NT2/D1 (cell line): ENCODE measurements around the gene DDX24.

Experiments
- DNase-seq: peaks from one replicate; pipeline ENCODE4 v3.0.0-alpha.2; 2011; ENCODE audit warnings: low read depth, low spot score
- H3K27me3 ChIP-seq: 2 replicates; pipeline ENCODE4 v1.6.0; 2011; ENCODE audit warnings: mild to moderate bottlenecking; ENCODE audit not compliant: insufficient read length, insufficient read depth
- H3K36me3 ChIP-seq: 2 replicates; pipeline ENCODE4 v1.6.1; 2011; ENCODE audit warnings: mild to moderate bottlenecking, low read length, mixed read lengths; ENCODE audit not compliant: insufficient read depth, insufficient read length
- H3K4me1 ChIP-seq: 2 replicates; pipeline ENCODE4 v1.5.1; 2011; ENCODE audit not compliant: insufficient read depth, insufficient read length
- H3K4me3 ChIP-seq: 2 replicates; pipeline ENCODE4 v1.5.1; 2011; ENCODE audit warnings: low read depth; ENCODE audit not compliant: insufficient read length
- H3K9ac ChIP-seq: 2 replicates; pipeline ENCODE4 v1.6.0; 2011; ENCODE audit warnings: low read depth; ENCODE audit not compliant: insufficient read length
- H3K9me3 ChIP-seq: 2 replicates; pipeline ENCODE4 v1.5.1; 2011; ENCODE audit warnings: mild to moderate bottlenecking, low read length; ENCODE audit not compliant: insufficient read depth
- SUZ12 ChIP-seq: IDR thresholded peaks from 2 replicates; pipeline ENCODE4 v1.6.1; 2011; ENCODE audit not compliant: insufficient read length, insufficient read depth; ENCODE audit errors: extremely low read depth
- YY1 ChIP-seq: IDR thresholded peaks from 2 replicates; pipeline ENCODE4 v1.6.1; 2011; ENCODE audit not compliant: insufficient read length, insufficient read depth
- ZNF274 ChIP-seq: IDR thresholded peaks from 2 replicates; pipeline ENCODE4 v1.6.1; 2011; ENCODE audit warnings: mild to moderate bottlenecking, low read depth, low read length

Gene DDX24

DNA sequence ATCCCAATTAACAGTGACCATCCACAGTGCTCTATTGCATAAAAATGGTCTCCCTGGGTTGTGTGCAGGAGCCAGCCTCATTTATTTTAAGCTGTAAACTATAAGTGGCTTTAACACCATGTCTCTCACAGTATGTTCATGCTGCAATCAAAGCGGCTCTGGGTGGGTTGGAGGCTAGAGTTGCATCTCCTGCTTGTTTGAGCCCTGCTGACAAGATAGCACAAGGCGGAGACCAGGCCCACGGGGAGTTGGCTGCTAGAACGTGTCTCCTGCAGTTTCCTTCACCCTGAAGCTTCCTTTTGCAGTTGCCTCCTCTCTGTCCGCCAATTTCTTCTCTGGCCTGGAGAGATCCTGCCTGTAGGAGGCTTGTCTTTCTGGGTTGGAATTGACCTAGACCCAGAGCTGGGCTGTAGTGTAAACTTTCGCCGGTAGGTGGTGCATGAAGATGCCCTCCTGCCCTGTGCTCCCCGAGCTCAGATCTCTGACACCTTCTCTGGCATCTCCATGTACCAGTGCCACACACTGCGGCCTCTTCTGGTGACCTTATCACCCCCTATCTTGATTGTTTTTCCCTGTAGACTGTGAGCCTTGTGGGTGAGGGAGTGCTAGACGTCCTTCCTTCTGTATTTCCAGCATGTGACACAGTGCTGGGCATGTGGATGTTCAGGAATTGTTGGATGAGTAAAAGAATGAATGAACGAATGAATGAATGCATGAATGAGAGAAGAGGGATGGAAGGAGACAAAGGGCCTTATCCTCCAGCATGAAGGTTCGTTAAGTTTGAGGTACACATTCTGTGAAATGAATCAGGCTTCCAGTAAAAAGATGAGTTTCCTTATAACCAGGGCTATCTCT is 44.5 kb downstream of the DDX24 start:
- Histone ChIP-seq H3K9ac (no peak overlapping the region), H3K4me1 (peaks cover 5% of the 10 kb centered on the region), H3K36me3 (no peaks in the 10 kb centered on the region), H3K4me3 (no peak overlapping the region), H3K27me3 (no peaks in the 10 kb centered on the region), H3K9me3 (peaks cover 12% of the 10 kb centered on the region)
- TF ChIP-seq YY1 (no peak), ZNF274 (no peak), SUZ12 (no peak)
- peak; percentile 55 for DNase-seq

DNA sequence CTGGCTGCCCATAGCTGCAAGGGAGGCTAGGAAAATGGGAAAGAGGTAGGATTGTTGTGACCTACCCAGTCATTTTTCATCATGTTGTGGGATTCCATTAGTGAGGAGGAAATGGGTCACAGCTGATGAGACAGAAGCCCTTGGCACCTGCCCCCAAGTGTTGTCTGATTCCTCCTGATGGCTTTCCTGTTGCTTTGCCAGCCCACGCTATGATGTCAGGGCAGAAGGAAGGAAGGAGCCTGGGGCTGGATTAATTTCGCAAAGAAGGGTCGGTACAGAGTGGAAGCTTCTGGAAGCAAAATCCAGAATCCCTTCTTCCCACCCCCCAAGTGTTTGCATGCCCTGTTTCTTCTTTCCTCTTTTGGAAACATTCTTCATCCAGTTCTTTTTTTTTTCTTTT is 46.1 kb downstream of the DDX24 start:
- TF ChIP-seq YY1 (no peak), ZNF274 (no peak), SUZ12 (no peak)
- Histone ChIP-seq H3K4me3 (no peak overlapping the region), H3K36me3 (no peaks in the 10 kb centered on the region), H3K27me3 (no peaks in the 10 kb centered on the region), H3K4me1 (peaks cover 5% of the 10 kb centered on the region), H3K9me3 (peaks cover 12% of the 10 kb centered on the region), H3K9ac (no peak overlapping the region)
- no peak for DNase-seq

DNA sequence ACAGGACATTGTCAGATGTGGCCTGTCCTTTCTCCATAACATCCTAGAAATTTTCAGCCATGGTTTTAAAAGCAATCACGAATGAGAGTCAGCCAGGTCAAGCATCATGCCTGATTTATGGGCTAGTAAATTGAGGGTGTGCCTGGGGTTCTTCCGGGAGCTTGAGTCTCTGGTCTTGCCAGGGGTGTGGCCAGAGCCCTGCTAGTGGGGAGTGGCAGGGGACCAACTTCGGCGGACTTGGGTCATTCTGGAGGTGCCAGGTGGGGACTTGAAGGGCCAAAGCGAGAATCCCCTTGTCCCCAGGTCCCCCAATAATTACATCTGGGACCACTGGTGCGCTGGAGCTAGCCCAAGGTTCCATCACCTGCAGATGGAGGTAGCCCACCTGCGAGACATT is 49.1 kb downstream of the DDX24 start:
- H3K27me3 ChIP-seq: no peaks in the 10 kb centered on the region
- no peaks in the 10 kb centered on the region for H3K36me3 ChIP-seq
- no peak overlapping the region for H3K4me3 ChIP-seq
- DNase-seq: no peak
- H3K9ac ChIP-seq: no peak overlapping the region
- TF ChIP-seq ZNF274 (no peak), SUZ12 (no peak), YY1 (no peak)
- H3K4me1 ChIP-seq: peaks cover 5% of the 10 kb centered on the region
- peaks cover 12% of the 10 kb centered on the region for H3K9me3 ChIP-seq

DNA sequence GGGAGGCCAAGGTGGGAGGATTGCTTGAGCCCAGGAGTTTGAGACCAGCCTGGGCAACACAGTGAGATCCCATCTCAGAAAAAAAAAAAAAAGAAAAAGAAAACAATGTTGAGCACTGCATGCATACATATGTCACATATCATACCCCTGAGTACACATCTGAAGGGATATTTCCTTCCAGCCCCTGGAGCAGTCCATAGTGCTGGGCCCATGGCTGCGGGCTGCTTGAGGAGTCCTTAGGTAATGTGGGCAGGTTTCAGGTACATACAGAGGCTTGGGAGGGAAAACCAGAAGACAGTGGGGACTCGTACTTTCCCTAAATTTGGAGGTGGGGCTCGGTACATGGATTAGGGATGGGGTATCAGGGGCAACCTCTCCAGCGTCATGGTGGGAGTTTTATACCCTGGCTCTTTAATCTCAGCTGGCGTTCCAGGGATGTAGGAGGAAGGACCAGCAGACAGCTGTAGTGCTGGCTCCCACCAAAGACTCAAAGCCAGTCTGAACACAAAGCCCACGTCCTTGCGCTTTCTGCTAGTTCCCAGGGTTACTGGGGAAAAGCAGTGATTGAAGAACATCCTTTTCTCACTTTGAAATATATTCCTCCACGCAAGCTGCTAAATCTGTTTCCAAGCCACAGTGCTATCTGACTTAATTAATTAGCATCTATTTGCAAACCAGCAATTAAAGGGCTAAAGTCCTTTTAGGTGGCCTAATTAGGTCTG is 49.7 kb downstream of the DDX24 start:
- TF ChIP-seq SUZ12: no peak
- TF ChIP-seq YY1: no peak
- TF ChIP-seq ZNF274: no peak
- no peaks in the 10 kb centered on the region for H3K27me3 ChIP-seq
- no peaks in the 10 kb centered on the region for H3K36me3 ChIP-seq
- H3K4me1 ChIP-seq: peaks cover 2% of the 10 kb centered on the region
- no peak overlapping the region for H3K4me3 ChIP-seq
- H3K9me3 ChIP-seq: peaks cover 12% of the 10 kb centered on the region
- H3K9ac ChIP-seq: no peak overlapping the region
- DNase-seq: no peak

DNA sequence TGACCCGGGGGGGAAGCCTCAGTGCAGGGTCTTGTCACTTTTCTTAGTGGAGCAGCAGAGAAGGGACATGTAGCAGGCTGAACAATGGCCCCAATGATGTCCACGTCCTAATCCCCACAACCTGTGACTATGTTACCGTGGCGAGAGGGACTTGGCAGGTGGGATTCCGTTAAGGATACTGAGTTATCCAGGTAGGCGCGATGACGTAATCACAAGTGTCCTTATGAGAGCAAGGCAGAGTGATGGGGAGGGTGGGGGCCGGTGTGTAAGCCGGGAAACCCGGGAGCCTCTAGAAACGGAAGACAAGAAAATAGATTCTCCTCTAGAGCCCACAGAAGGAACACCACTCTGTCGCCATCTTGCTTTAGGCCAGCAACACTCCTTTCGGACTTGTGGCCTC is 50.4 kb downstream of the DDX24 start:
- DNase-seq: no peak
- Histone ChIP-seq H3K9me3 (peaks cover 12% of the 10 kb centered on the region), H3K36me3 (no peaks in the 10 kb centered on the region), H3K27me3 (no peaks in the 10 kb centered on the region), H3K4me3 (no peak overlapping the region), H3K9ac (no peak overlapping the region), H3K4me1 (no peaks in the 10 kb centered on the region)
- TF ChIP-seq SUZ12 (no peak), YY1 (no peak)

DNA sequence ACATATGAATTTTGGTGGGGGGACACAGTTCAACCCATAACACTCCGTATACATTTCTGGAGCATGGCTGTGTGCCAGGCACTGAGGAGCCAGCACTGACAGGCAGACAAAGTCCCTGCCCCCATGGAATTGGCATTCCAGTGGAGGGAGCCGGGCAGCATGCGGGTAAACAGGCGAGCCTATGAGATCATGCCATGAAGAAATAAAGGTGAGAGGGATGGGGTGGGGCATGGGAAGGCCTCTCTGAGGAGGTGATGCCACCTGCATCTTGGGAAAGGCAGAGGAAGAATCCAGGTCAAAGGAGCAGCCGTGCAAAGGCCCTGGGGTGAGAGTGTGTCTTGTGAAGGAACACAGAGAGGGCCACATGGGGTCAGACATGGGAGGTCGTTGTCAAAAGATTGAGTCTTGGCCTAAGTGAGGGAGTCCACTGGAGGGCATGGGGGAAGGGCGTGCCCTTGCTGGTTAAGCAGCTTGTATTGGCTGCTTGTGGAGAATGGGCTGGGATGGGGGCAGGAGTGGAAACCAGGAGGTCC is 51.3 kb downstream of the DDX24 start:
- no peaks in the 10 kb centered on the region for H3K4me1 ChIP-seq
- peaks cover 9% of the 10 kb centered on the region for H3K9me3 ChIP-seq
- H3K9ac ChIP-seq: no peak overlapping the region
- TF ChIP-seq SUZ12: no peak
- H3K4me3 ChIP-seq: no peak overlapping the region
- no peaks in the 10 kb centered on the region for H3K27me3 ChIP-seq
- H3K36me3 ChIP-seq: no peaks in the 10 kb centered on the region
- DNase-seq: no peak

DNA sequence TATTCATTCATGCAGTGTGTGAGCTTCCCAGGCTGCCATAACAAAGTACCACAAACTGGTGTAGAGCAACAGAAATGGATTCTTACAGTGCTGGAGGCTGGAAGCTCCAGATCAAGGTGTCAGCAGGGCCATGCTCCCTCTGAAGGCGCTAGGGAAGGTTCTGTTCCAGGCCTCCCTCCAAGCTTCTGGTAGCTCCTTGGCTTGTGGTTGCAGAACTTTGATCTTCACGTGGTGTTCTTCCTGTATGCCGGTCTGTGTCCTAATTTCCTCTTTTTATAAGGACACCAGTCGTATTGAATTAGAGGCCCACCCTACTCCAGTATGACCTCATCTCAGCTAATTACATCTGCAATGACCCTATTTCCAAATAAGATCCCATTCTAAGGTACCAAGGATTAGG is 51.7 kb downstream of the DDX24 start:
- Histone ChIP-seq H3K9ac (no peak overlapping the region), H3K4me1 (no peaks in the 10 kb centered on the region), H3K4me3 (no peak overlapping the region), H3K9me3 (peaks cover 4% of the 10 kb centered on the region; the same call in 1 of the 2 replicates), H3K27me3 (no peaks in the 10 kb centered on the region), H3K36me3 (no peaks in the 10 kb centered on the region)
- TF ChIP-seq SUZ12 (no peak), ZNF274 (no peak), YY1 (no peak)
- DNase-seq: no peak
